ENCODE measurements around the gene PCYT1A.

GRCh38 chr3:196225763-196226364 lies 61.7 kb downstream of the PCYT1A start:
- no peak for TF ChIP-seq EZH2 (IDR thresholded peaks at IDR 0.05; ENCODE audit: low read length, unreplicated experiment)
- TF ChIP-seq CTCF (conservative IDR thresholded peaks at IDR 0.05; ENCODE audit: low read depth, low read length), result no peak
- TF ChIP-seq EZH2phosphoT487 (IDR thresholded peaks at IDR 0.05; ENCODE audit: borderline replicate concordance, low read length), result no peak
